Sigmoid colon (tissue), 7 donors: ENCODE results near the gene NOL4L. TPM values are rescaled to one million over a fixed set of nuclear protein-coding genes. Genes with fewer than 3 reads are reported as not detected.

Experiments used
- DNase-seq: peaks from one replicate; pipeline ENCODE4 v3.0.0-alpha.2; 2019
- H3K27ac ChIP-seq, 4 donors: fragments of 200-600 bp; sonication (generic); one replicate each; pipeline ENCODE4 v1.5.1; 2016 to 2019; ENCODE audit warnings: mild to moderate bottlenecking in 1 of 4
- H3K27me3 ChIP-seq, 3 donors: fragments of 200-600 bp; sonication (generic); one replicate each; pipeline ENCODE4 v1.5.1; 2019; ENCODE audit warnings: mild to moderate bottlenecking in 1 of 3
- H3K36me3 ChIP-seq, 4 donors: fragments of 200-600 bp; sonication (generic); one replicate each; pipeline ENCODE4 v1.5.1; 2016 to 2019
- H3K4me1 ChIP-seq, 4 donors: fragments of 200-600 bp; sonication (generic); one replicate each; pipeline ENCODE4 v1.5.1; 2017 to 2019
- H3K4me3 ChIP-seq, 4 donors: fragments of 200-600 bp; sonication (generic); one replicate each; pipeline ENCODE4 v1.5.1; 2017 to 2019; ENCODE audit warnings: mild to moderate bottlenecking in 2 of 4, moderate library complexity in 1 of 4
- H3K9me3 ChIP-seq, 4 donors: fragments of 200-600 bp in 3 of 4; sonication (generic) in 3 of 4; one replicate each; pipeline versions ENCODE4 v1.5.1 to v1.6.1; 2013 to 2019
- CTCF ChIP-seq, 4 experiments: fragments of 450-650 bp in 3 of 4; fragments of 200-600 bp in 1 of 4; IDR thresholded peaks; one replicate each; pipeline ENCODE4 v1.5.1; 2016 to 2019; ENCODE audit warnings: antibody characterized with exemption in 4 of 4, mild to moderate bottlenecking in 3 of 4, moderate library complexity in 2 of 4
- EP300 ChIP-seq, 4 donors: sonication (generic); formaldehyde crosslinking; IDR thresholded peaks; one replicate each; pipeline ENCODE4 v1.6.1; 2017; ENCODE audit warnings: antibody characterized with exemption in 4 of 4
- POLR2A ChIP-seq, 2 donors: fragments of 450-650 bp; IDR thresholded peaks; one replicate each; pipeline ENCODE4 v1.6.1; 2016; ENCODE audit warnings: antibody characterized with exemption in 2 of 2, mild to moderate bottlenecking in 2 of 2, moderate library complexity in 2 of 2
- POLR2AphosphoS5 ChIP-seq, 4 donors: sonication (generic); formaldehyde crosslinking; IDR thresholded peaks; one replicate each; pipeline ENCODE4 v1.6.1; 2017; ENCODE audit warnings: antibody characterized with exemption in 4 of 4
- whole genome bisulfite sequencing, 2 donors: extraction: QIAGEN DNeasy Blood & Tissue Kit; methylation state at CpG; one replicate each; pipeline ENCODE4 v1.1.7; 2013; 5-methylcytosine and 5-hydroxymethylcytosine counted together
- intact Hi-C: fragments of 100-400 bp; cut with DNase I; formaldehyde crosslinking; loops from one replicate; pipeline ENCODE4 v1.15.1; 2023
- polyA plus RNA-seq, 3 donors: library from polyadenylated mRNA; stranded (reverse); fragments of 200-250 nt; gene quantifications; one replicate each; pipeline ENCODE4 v1.2.3, GENCODE V29; 2013
- total RNA-seq, 4 donors: library from RNA; depleted of rRNA; stranded (reverse); fragments of >200 nt; gene quantifications; one replicate each; pipeline ENCODE4 v1.1.0, GENCODE V29; 2016
- donor health status: healthy with polysubstance abuse.
- donor health status: Bipolar disorder and iron deficiency.
- donor health status: healthy.

Gene NOL4L
- total and polyA plus RNA-seq, 7 donors, result 9.2 to 34.7 (median 16.8) TPM

GRCh38 chr20:32400476-32400875, 184.7 kb downstream of the NOL4L start:
- Histone ChIP-seq H3K9me3 (no peaks in the 10 kb centered on the region), H3K36me3 (no peaks in the 10 kb centered on the region), H3K4me1 (peaks cover 0 to 5% (median 4%) of the 10 kb centered on the region in 4 donors), H3K4me3 (no peak overlapping the region), H3K27me3 (no peaks in the 10 kb centered on the region), H3K27ac (no peak overlapping the region)
- intact Hi-C loops, result no loop called here
- 98 to 99% methylated on average over 1 of the region's 1 CpG for WGBS, 2 donors
- TF ChIP-seq EP300 (IDR thresholded peaks at IDR 0.05), result no peak
- TF ChIP-seq POLR2AphosphoS5 (IDR thresholded peaks at IDR 0.05), result no peak
- TF ChIP-seq POLR2A (IDR thresholded peaks at IDR 0.05), result no peak
- no peak for TF ChIP-seq CTCF (IDR thresholded peaks at IDR 0.05)
- no peak for DNase-seq

GRCh38 chr20:32397567-32398084, 187.5 kb downstream of the NOL4L start:
- Histone ChIP-seq H3K4me1 (peaks cover 0 to 5% (median 2%) of the 10 kb centered on the region in 4 donors), H3K4me3 (no peak overlapping the region), H3K36me3 (peaks cover 0 to 10% (median 0%) of the 10 kb centered on the region in 4 donors), H3K9me3 (no peaks in the 10 kb centered on the region), H3K27ac (no peak overlapping the region), H3K27me3 (no peaks in the 10 kb centered on the region)
- DNase-seq, result no peak
- TF ChIP-seq POLR2A (IDR thresholded peaks at IDR 0.05) (no peak), POLR2AphosphoS5 (IDR thresholded peaks at IDR 0.05) (no peak), EP300 (IDR thresholded peaks at IDR 0.05) (no peak)
- 86 to 89% methylated on average over 11 of the region's 11 CpGs for WGBS, 2 donors
- intact Hi-C loops, result no loop called here

- no peak for TF ChIP-seq EP300 (IDR thresholded peaks at IDR 0.05)
- TF ChIP-seq CTCF (IDR thresholded peaks at IDR 0.05), result no peak
- TF ChIP-seq POLR2A (IDR thresholded peaks at IDR 0.05), result no peak
- no peak for TF ChIP-seq POLR2AphosphoS5 (IDR thresholded peaks at IDR 0.05)
- H3K4me3 ChIP-seq, result no peak overlapping the region
- H3K27ac ChIP-seq, result no peak overlapping the region
- no peaks in the 10 kb centered on the region for H3K27me3 ChIP-seq
- intact Hi-C loops, result no loop called here
- 86 to 92% methylated on average over 3 of the region's 3 CpGs for WGBS, 2 donors
- H3K4me1 ChIP-seq, result peaks cover 0 to 5% (median 2%) of the 10 kb centered on the region in 4 donors
- no peaks in the 10 kb centered on the region for H3K9me3 ChIP-seq
- H3K36me3 ChIP-seq, result peaks cover 0 to 10% (median 0%) of the 10 kb centered on the region in 4 donors
- no peak for DNase-seq
Measured at GRCh38 chr20:32396646-32397160, 188.4 kb downstream of the NOL4L start.

- intact Hi-C loops, result no loop called here
Measured at GRCh38 chr20:32395066-32395465, 190.1 kb downstream of the NOL4L start.

More at GRCh38 chr20:32395066-32395465, 190.1 kb downstream of the NOL4L start:
- Histone ChIP-seq H3K9me3 (no peaks in the 10 kb centered on the region), H3K27me3 (no peaks in the 10 kb centered on the region), H3K27ac (no peak overlapping the region), H3K4me1 (peaks cover 0 to 9% (median 4%) of the 10 kb centered on the region in 4 donors), H3K36me3 (peaks cover 0 to 17% (median 3%) of the 10 kb centered on the region in 4 donors), H3K4me3 (no peak overlapping the region)
- WGBS, 2 donors, result 94 to 96% methylated on average over 3 of the region's 3 CpGs
- TF ChIP-seq CTCF (IDR thresholded peaks at IDR 0.05) (no peak), POLR2AphosphoS5 (IDR thresholded peaks at IDR 0.05) (no peak), POLR2A (IDR thresholded peaks at IDR 0.05) (no peak), EP300 (IDR thresholded peaks at IDR 0.05) (no peak)
- DNase-seq, result no peak

Other genes with a start within 250 kb of the NOL4L start
- 100 to 1,000 TPM in 1 of 4 donors, 10 to 100 TPM in 3; 46.7 to 102 (median 77.6) TPM for gene ASXL1, start 227.0 kb downstream of the NOL4L start, total RNA-seq
- gene ASXL1, start 227.0 kb downstream of the NOL4L start, polyA plus RNA-seq, result 10 to 100 TPM in 1 of 3 donors, 1 to 10 TPM in 2; 6.0 to 31.6 (median 6.9) TPM
- gene C20orf203, start 88.6 kb upstream of the NOL4L start, total RNA-seq, result under 1 TPM in 1 of 4 donors, not detected in 3; 0.28 TPM
- under 1 TPM in 1 of 3 donors, not detected in 2; 0.03 TPM for gene C20orf203, start 88.6 kb upstream of the NOL4L start, polyA plus RNA-seq
- gene COMMD7, start 158.1 kb upstream of the NOL4L start, total RNA-seq, result 10 to 100 TPM; 26.3 to 45.1 (median 35.2) TPM
- 10 to 100 TPM; 45.6 to 68.0 (median 46.8) TPM for gene COMMD7, start 158.1 kb upstream of the NOL4L start, polyA plus RNA-seq
- gene DNMT3B, start 177.1 kb upstream of the NOL4L start, total RNA-seq, result 1 to 10 TPM in 1 of 4 donors, under 1 TPM in 3; 0.36 to 1.7 (median 0.60) TPM
- gene DNMT3B, start 177.1 kb upstream of the NOL4L start, polyA plus RNA-seq, result under 1 TPM in 2 of 3 donors, not detected in 1; 0.46 to 0.85 TPM
- gene MAPRE1, start 234.6 kb upstream of the NOL4L start, total RNA-seq, result 100 to 1,000 TPM in 3 of 4 donors, 10 to 100 TPM in 1; 94.7 to 146 (median 131) TPM
- 10 to 100 TPM; 56.8 to 72.4 (median 57.7) TPM for gene MAPRE1, start 234.6 kb upstream of the NOL4L start, polyA plus RNA-seq